Activated CD4-positive, alpha-beta T cell treated with anti-CD3 and anti-CD28 coated beads, Interleukin-2, amount 50 U/mL, for 4 hours (primary cell): ENCODE measurements around the gene SLC44A4.
"Not testable (repeated sequence)": the region's sequence is repeated elsewhere in the genome, so short reads cannot be mapped to it uniquely, and the experiment has no call there.

Experiments
- DNase-seq, 2 experiments: peaks; one replicate each; pipeline ENCODE4 v3.0.0-alpha.2; 2020

The SLC44A4 gene

DNA sequence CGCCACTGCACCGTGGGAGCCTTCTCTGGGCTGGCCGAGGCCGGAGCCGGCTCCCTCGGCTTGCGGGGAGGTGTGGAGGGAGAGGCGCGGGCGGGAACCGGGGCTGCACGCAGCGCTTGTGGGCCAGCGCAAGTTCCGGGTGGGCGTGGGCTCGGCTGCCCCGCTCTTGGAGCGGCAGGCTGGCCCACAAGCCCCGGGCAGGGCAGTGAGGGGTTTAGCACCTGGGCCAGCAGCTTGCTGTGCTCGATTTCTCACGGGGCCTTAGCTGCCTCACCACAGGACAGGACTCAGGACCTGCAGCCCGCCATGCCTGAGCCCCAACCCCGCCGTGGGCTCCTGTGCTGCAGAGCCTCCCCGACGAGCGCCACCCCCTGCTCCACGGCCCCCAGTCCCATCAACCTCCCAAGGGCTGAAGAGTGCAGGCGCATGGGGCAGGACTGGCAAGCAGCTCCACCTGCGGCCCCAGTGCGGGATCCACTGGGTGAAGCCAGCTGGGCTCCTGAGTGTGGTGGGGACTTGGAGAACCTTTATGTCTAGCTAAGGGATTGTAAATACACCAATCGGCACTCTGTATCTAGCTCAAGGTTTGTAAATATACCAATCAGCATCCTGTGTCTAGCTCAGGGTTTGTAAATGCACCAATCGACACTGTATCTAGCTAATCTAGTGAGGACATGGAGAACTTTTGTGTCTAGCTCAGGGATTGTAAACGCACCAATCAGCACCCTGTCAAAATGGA lies 26.6 kb downstream of the SLC44A4 start:
- DNase-seq = not testable (repeated sequence)

DNA sequence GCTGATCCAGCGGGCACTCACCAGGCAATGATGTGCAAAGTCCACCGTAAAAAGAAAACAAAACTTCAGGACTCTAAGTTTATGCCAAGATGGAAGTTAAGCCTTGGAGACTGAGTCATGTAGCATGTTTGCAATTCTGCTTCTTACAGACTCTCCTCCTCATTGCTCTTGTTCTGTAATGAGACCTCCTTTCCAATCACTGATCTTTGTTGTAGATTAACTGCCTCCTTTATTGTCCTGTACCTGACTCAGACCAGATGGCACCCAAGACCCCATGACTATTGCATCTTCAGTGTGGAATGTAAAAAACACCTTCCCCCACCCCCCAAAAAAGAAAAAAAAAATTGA lies 27.3 kb downstream of the SLC44A4 start:
- DNase-seq = no peak

- DNase-seq = no peak
Observed at GRCh38 chr6:31850765-31851484, 27.9 kb downstream of the SLC44A4 start.

DNA sequence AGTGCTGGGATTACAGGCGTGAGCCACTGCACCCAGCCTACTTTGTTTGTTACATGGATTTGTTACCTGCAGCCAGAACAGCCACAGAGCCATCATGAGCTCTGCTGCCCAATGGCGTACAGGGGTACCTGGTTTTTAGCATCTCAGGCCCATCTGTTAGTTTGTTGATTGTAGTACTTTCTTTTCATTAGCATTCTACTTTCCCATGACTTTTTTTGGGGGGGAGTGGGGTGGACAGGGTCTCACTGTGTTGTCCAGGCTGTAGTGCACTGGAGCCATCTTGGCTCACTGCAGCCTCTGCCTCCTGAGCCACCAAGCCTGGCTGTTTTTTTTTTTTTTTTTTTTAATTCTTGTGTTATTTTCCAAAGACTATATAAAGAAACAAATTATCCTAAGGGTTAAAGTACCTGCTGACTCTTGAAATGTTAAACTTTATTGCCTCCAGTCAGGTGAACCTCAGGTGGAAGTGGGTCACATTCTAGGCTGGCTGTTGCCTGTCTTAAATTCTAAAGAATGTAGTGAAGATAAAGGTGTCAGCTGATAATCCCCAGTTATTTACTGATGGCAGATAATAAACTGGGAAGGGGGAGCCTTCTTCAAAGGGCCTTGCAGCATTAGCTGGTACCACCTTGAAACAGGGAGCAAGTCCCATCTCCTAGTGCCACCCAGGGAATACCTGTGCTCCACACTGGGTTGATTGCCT lies 31.4 kb downstream of the SLC44A4 start:
- DNase-seq = no peak

GRCh38 chr6:31844507-31844906 lies 34.3 kb downstream of the SLC44A4 start:
- no peak for DNase-seq

DNA sequence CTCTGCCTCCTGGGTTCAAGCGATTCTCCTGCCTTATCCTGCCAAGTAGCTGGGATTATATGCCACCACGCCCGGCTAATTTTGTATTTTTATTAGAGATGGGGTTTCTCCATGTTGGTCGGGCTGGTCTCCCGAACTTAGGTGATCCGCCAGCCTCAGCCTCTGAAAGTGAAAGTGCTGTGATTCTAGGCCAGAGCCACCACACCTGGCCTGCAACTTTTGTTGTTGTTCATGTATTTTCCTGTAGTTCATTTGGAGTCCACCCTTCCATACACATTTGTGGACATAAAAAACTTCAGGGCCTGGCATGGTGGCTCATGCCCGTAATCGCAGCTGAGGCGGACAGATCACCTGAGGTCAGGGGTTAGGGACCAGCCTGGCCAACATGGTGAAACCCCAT lies 36.7 kb downstream of the SLC44A4 start:
- DNase-seq = no peak

GRCh38 chr6:31839779-31840126 lies 39.0 kb downstream of the SLC44A4 start:
- not testable (repeated sequence) for DNase-seq

DNA sequence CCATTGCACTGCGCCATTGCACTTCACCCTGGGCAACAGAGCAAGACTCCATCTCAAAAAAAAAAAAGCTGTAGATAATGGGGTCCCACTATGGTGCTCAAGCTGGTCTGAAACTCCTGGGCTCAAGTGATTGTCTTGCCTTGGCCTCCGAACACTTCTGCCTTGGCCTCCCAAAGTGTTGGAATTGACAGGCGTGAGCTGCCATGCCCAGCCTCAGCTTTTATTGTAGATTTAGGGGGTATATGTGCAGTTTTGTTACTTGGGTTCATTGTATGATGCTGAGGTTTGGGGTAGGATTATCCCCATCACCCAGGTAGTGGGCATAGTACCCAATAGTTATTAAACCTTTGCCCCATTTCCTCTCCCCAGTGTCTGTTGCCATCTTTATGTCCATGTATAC lies 39.8 kb downstream of the SLC44A4 start:
- DNase-seq = no peak

DNA sequence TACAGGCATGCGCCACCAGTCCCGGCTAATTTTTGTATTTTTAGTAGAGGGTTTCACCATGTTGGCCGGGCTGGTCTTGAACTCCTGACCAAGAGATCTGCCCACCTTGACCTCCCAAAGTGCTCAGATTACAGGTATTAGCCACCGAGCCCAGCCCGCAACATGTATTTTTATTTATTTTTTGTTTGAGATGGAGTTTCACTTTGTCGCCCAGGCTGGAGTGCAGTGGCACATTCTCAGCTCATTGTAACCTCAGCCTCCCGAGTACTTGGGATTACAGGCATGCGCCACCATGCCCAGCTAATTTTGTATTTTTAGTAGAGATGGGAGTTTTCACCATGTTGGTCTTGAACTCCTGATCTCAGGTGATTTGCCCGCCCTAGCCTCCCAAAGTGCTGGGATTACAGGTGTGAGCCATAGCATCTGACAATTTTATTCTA lies 40.7 kb downstream of the SLC44A4 start:
- not testable (repeated sequence) for DNase-seq

- no peak for DNase-seq
Observed at GRCh38 chr6:31837369-31838113, 41.3 kb downstream of the SLC44A4 start.

DNA sequence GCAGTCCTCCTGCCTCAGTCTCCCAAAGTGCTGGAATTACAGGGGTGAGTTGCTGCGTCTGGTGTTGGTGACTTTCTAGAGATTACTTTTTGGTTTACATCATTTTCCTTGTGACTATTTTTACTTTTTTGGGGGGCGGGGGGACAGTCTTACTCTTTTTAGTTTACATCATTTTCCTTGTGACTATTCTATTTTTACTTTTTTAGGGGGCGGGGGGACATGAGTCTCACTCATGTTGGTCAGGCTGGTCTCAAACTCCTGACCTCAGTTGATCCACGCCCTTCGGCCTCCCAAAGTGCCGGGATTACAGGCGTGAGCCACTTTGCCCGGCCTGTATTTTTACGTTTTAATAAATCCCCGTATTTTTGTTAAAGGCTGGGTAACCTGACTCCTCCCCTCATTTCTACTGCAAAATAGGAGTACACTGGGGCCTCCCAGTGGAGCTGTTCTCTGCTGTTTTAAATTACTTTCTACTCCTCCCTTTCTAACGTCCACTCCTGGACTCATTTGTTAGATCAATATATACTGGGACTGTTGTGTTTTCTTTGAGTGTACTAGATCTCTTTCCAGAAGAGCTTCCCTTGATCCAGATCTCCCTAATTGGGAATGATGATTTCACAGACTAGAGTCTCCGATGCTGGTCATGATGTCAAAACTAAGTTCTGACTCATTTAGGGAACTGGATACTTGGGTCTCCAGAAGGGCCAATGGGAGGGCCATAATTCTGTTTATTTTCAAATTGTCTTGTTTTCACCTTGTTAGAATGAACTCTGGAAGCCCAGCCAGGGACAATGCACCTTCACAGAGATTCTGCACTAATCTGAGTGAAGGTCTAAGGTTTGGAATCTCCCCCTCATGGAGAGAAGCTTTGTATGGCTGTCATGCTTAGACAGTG lies 42.1 kb downstream of the SLC44A4 start:
- no peak for DNase-seq

DNA sequence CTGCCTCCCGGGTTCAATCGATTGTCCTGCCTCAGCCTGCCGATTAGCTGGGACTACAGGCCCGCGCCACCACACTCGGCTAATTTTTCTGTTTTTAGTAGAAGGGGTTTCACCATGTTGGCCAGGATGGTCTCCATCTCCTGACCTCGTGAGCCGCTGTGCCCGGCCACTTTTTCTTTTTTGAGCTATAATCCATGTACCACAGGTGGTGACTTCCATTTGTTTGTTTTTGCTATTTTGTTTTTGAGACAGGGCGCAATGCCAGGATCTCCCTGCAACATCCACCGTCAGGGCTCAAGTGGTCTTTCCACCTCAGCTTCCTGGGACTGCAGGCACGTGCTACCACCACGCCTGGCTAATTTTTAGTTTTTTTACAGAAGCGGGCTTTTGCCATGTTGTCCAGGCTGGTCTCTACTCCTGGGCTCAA lies 42.7 kb downstream of the SLC44A4 start:
- no peak for DNase-seq

DNA sequence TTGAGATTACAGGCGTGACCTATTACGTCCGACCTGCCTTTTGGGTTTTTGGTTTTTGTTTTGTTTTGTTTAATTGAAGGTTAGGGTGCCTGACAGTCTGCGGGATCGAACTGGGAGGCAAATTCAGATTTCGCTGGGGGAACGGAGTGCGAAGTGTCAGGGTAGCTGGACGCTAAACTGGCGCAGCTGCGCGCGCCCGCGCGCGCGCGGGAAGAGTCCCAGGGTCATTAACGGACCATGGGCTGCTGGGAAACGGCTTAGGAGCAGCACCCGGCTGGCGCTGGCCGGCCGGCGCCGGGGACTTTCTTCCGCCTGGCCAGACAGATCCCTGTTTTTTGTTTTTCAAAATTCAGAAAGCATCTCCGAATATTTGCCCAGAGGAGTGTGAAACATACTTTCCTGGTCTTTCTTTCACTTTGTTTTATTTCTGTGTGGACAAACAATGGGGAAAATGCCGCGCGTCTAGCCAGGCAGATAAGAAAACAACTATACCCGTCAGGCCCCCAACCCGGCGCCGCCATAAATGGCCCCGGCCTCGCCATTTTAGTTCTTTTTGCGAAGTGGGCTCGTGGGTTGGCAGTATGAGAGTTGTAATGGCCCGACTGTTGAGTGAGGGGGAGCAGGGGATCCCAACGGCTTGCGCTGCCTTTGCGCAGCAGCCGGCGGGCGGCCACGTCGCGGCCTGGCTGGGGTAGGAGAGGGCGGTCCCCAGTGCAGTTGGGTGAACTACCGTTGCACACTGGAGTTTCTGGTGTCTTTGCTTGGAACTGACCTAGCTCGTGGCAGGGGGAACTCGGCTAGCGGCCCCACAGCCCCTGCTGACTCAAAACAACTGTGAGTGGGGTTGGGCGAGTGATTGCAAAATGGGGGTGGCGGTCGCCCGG lies 44.2 kb downstream of the SLC44A4 start:
- DNase-seq = peak; percentile 75 to 79

DNA sequence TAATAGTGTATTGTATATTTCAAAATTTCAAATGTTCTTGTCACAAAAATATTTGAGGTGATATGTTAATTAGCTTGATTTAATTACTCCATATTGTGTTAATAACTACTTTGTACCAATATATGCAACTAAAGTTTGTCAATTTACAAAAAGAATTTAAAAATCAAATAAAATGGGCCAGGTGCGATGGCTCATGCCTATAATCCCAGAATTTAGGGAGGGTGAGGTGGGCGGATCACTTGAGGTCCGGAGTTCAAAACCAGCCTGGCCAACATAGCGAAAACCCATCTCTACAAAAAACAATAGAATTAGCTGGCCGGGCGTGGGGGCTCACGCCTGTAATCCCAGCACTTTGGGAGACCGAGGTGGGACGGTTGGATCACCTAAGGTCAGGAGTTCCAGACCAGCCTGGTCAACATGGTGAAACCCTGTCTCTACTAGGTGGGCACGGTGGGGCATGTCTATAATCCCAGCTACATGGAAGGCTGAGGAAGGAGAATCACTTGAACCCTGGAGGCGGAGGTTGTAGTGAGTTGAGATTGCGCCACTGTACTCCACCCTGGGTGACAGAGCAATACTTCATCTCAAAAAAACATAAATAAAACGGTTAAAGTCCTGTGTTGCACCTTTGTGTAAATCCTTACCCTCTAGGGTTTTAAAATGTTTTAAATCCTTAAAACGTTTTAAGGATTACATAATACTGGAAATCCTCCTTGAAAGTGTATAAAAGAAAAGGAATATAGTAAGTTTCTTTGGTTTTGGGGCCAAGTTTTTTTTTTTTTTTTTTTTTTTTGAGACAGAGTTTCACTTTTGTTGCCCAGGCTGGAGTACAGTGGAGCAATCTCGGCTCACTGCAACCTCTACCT lies 47.2 kb downstream of the SLC44A4 start:
- DNase-seq = no peak

GRCh38 chr6:31830886-31831335 lies 47.9 kb downstream of the SLC44A4 start:
- no peak for DNase-seq

GRCh38 chr6:31829633-31830283 lies 49.0 kb downstream of the SLC44A4 start:
- no peak for DNase-seq

DNA sequence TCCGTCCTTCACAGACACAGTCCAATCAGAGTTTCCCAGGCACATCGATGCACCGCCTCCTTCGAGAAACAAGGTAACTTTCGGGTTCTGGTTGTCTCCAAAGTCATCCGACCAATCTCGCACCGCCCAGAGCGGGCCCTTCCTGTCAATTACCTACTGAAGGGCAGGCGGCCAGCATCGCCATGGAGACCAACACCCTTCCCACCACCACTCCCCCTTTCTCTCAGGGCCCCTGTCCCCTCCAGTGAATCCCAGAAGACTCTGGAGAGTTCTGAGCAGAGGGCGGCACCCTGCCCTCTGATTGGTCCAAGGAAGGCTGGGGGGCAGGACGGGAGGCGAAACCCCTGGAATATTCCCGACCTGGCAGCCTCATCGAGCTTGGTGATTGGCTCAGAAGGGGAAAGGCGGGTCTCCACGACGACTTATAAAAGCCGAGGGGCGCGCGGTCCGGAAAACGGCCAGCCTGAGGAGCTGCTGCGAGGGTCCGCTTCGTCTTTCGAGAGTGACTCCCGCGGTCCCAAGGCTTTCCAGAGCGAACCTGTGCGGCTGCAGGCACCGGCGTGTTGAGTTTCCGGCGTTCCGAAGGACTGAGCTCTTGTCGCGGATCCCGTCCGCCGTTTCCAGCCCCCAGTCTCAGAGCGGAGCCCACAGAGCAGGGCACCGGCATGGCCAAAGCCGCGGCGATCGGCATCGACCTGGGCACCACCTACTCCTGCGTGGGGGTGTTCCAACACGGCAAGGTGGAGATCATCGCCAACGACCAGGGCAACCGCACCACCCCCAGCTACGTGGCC lies 51.3 kb downstream of the SLC44A4 start, which contains the start of gene HSPA1B:
HSPA1B (plus strand) TSS at position 453 of the 794 bp plus-strand sequence; CDS start at position 666, 213 bp downstream.
- DNase-seq = peak; percentile 82 to 83

- DNase-seq = no peak
Observed at GRCh38 chr6:31826793-31827285, 52.0 kb downstream of the SLC44A4 start.
